Endothelial cell of umbilical vein (primary cell): ENCODE data around the gene GRHPR. TPM values are rescaled to one million over a fixed set of nuclear protein-coding genes. Genes with fewer than 3 reads are reported as not detected.

Experiments
- BruUV-seq: library from RNA; stranded (reverse); fragments of 400-500 nt; replicated peaks from 2 replicates; lab custom pipeline; 2021; lab: Mats Ljungman, UMichigan
- CTCF ChIA-PET: fragments of 300-600, 350-600 bp; sonication (Branson Sonifier 250); formaldehyde crosslinking; loops from one replicate; lab custom pipeline; 2021; ENCODE audit warnings: antibody characterized with exemption, inconsistent platforms; lab: Charles Lee
- POLR2A ChIA-PET: fragments of 300-600, 350-600 bp; sonication (Branson Sonifier 250); formaldehyde crosslinking; loops from one replicate; lab custom pipeline; 2021; ENCODE audit warnings: antibody characterized with exemption, inconsistent platforms; lab: Charles Lee
- DNase-seq: peaks from one replicate; pipeline ENCODE4 v3.0.0-alpha.2; 2011; ENCODE audit warnings: low read depth, low spot score
- FAIRE-seq: peaks from 2 replicates; lab custom pipeline; 2011; peaks lifted over from hg19 to GRCh38; lab: Jason Lieb, UNC
- H2AFZ ChIP-seq: 2 replicates; pipeline ENCODE4 v1.6.0; 2012; ENCODE audit warnings: low read depth, low read length, control low read depth, inconsistent platforms
- H3K27ac ChIP-seq: 2 replicates; pipeline ENCODE4 v1.5.1; 2011; ENCODE audit warnings: low read depth, mild to moderate bottlenecking, control low read depth, low read length, moderate library complexity; ENCODE audit not compliant: insufficient read depth
- H3K27me3 ChIP-seq, 2 experiments: 2 replicates each; pipeline versions ENCODE4 v1.6.0 to v1.6.1; 2011; ENCODE audit warnings: low read length in 2 of 2, mixed read lengths in 1 of 2; ENCODE audit not compliant: control insufficient read depth in 2 of 2, insufficient read depth in 2 of 2
- H3K36me3 ChIP-seq, 2 experiments: 2 replicates in 1 of 2; 3 replicates in 1 of 2; pipeline ENCODE4 v1.5.1; 2011; ENCODE audit warnings: low read length in 2 of 2, mild to moderate bottlenecking in 1 of 2, moderate library complexity in 1 of 2; ENCODE audit not compliant: control insufficient read depth in 2 of 2, insufficient read depth in 2 of 2; ENCODE audit errors: extremely low read depth in 1 of 2
- H3K4me1 ChIP-seq: 3 replicates; pipeline ENCODE4 v1.5.1; 2011; ENCODE audit warnings: mild to moderate bottlenecking, low read length; ENCODE audit not compliant: control insufficient read depth, insufficient read depth; ENCODE audit errors: extremely low read depth
- H3K4me2 ChIP-seq: 2 replicates; pipeline ENCODE4 v1.6.1; 2011; ENCODE audit warnings: low read length, control low read depth, mixed read lengths; ENCODE audit not compliant: insufficient read depth
- H3K4me3 ChIP-seq, 3 experiments: fragments of 200-600 bp in 1 of 3; sonication (generic), shearing (Covaris generic) in 1 of 3; replicated peaks in 1 of 3; 2 replicates each; pipeline ENCODE4 v1.5.1; 2011 to 2016; ENCODE audit warnings: control low read depth in 3 of 3, low read length in 3 of 3, mild to moderate bottlenecking in 2 of 3, inconsistent platforms in 1 of 3, low read depth in 1 of 3, moderate library complexity in 1 of 3; ENCODE audit not compliant: insufficient read depth in 1 of 3
- H3K79me2 ChIP-seq: 2 replicates; pipeline ENCODE4 v1.6.0; 2012; ENCODE audit warnings: low read length, inconsistent platforms; ENCODE audit not compliant: control insufficient read depth, insufficient read depth
- H3K9ac ChIP-seq: replicated peaks from 2 replicates; pipeline ENCODE3; 2011; ENCODE audit warnings: low read length, control low read depth; ENCODE audit not compliant: insufficient read depth; ENCODE audit errors: extremely low read depth
- H3K9me1 ChIP-seq: replicated peaks from 3 replicates; pipeline ENCODE4 v1.6.0; 2011; ENCODE audit warnings: mild to moderate bottlenecking, low read length; ENCODE audit not compliant: control insufficient read depth, insufficient read depth; ENCODE audit errors: extremely low read depth
- H3K9me3 ChIP-seq: replicated peaks from 2 replicates; pipeline ENCODE4 v1.5.1; 2012; ENCODE audit warnings: low read length, inconsistent platforms; ENCODE audit not compliant: control insufficient read depth, insufficient read depth
- H4K20me1 ChIP-seq: replicated peaks from 2 replicates; pipeline ENCODE3; 2011; ENCODE audit warnings: mild to moderate bottlenecking, low read length; ENCODE audit not compliant: control insufficient read depth, insufficient read depth; ENCODE audit errors: extremely low read depth
- EZH2 ChIP-seq: IDR thresholded peaks from 2 replicates; pipeline ENCODE4 v1.6.1; 2012; ENCODE audit warnings: borderline replicate concordance, low read depth, mild to moderate bottlenecking, moderate library complexity, low read length, inconsistent platforms; ENCODE audit not compliant: severe bottlenecking
- FOS ChIP-seq: IDR thresholded peaks from 2 replicates; pipeline ENCODE4 v1.6.1; 2011; ENCODE audit warnings: mild to moderate bottlenecking, low read length, moderate library complexity, borderline replicate concordance; ENCODE audit not compliant: insufficient read depth
- GATA2 ChIP-seq: IDR thresholded peaks from 2 replicates; pipeline ENCODE4 v1.7.0; 2011; ENCODE audit warnings: low read depth, mild to moderate bottlenecking, moderate library complexity, mixed read lengths, low read length; ENCODE audit not compliant: insufficient read length, insufficient read depth
- JUN ChIP-seq: IDR thresholded peaks from 2 replicates; pipeline ENCODE4 v1.6.1; 2011; ENCODE audit warnings: borderline replicate concordance, low read depth; ENCODE audit not compliant: insufficient read length, insufficient read depth
- MYC ChIP-seq: IDR thresholded peaks from one replicate; pipeline ENCODE4 v1.6.1; 2011; ENCODE audit warnings: mild to moderate bottlenecking, low read depth, low read length
- POLR2A ChIP-seq: IDR thresholded peaks from 2 replicates; pipeline ENCODE4 v1.6.1; 2012; ENCODE audit warnings: low read depth, mild to moderate bottlenecking, control low read depth, low read length
- POLR2AphosphoS5 ChIP-seq: IDR thresholded peaks from 2 replicates; pipeline ENCODE4 v1.6.1; 2012; ENCODE audit warnings: low read depth, mild to moderate bottlenecking, control low read depth, low read length, moderate library complexity; ENCODE audit not compliant: insufficient read depth
- dilution Hi-C: fragments of 300-500 bp; cut with MboI; formaldehyde crosslinking; loops from one replicate; pipeline ENCODE4 v1.15.0; 2019; ENCODE audit warnings: low sequenced_read_pairs; ENCODE audit not compliant: extremely low pct_ligation_motif_present
- intact Hi-C: fragments of 100-400 bp; cut with micrococcal nuclease; formaldehyde crosslinking; loops from one replicate; pipeline ENCODE4 v1.10.0; 2022
- polyA plus RNA-seq, 4 experiments: library from polyadenylated mRNA; depleted of rRNA in 3 of 4; stranded (reverse) in 3 of 4; unstranded in 1 of 4; fragments of >200 nt; gene quantifications; 2 replicates each; pipeline versions ENCODE4 v1.2.1 to v1.2.3, GENCODE V29; 2011 to 2012; ENCODE audit warnings: missing spikeins in 1 of 4
- total RNA-seq: library from RNA; stranded (reverse); gene quantifications from 2 replicates; pipeline ENCODE4 v1.2.3, GENCODE V29; 2021
- TF ChIP-seq, protein P1 (sequence below): IDR thresholded peaks from 2 replicates; pipeline ENCODE4 v1.6.1; 2011; ENCODE audit not compliant: insufficient read depth, insufficient read length
- TF ChIP-seq, protein P2 (sequence below), 2 donors: IDR thresholded peaks; 1 replicate in 1 of 2; 2 replicates in 1 of 2; pipeline ENCODE4 v1.5.1; 2011; ENCODE audit warnings: low read length in 2 of 2, mild to moderate bottlenecking in 2 of 2, moderate library complexity in 2 of 2, control low read depth in 1 of 2, inconsistent platforms in 1 of 2, low read depth in 1 of 2; ENCODE audit not compliant: insufficient read depth in 1 of 2; ENCODE audit errors: extremely low read depth in 1 of 2

The GRHPR gene
- total and polyA plus RNA-seq, 2 donors (not counting 3 experiments of a cell fraction or from before 2014, with no cell fraction given): 91.2 to 247 TPM

DNA sequence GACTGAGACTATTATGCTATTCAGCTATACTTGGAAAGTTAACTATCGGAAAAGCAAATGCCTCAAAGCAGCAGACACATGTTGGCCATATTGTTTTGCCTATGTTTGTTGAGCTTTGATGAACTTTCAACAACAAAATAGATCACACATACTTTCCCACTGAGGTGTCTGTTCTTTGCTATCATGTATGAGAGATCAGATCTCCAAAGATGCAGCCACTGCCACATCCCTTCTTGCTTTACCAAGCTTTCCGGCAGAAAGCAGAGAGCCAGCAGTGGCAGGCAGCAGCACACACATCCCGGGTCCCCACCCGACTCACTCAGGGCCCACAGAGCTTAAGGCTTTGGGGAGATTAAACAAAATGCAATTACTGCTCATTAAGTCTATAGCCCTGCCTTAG lies 23.9 kb downstream of the GRHPR start:
- H3K4me1 ChIP-seq: no peaks in the 10 kb centered on the region
- BruUV-seq: no TSS peak

More for the DNA sequence above, 23.9 kb downstream of the GRHPR start:
- Histone ChIP-seq H3K79me2 (peaks cover 32% of the 10 kb centered on the region), H3K27me3 (no peaks in the 10 kb centered on the region), H2AFZ (no peak overlapping the region), H3K9me1 (no peaks in the 10 kb centered on the region), H3K4me2 (no peak overlapping the region), H3K9ac (no peak overlapping the region), H3K9me3 (no peaks in the 10 kb centered on the region), H3K36me3 (peaks cover under 1 to 12% of the 10 kb centered on the region in 2 experiments), H4K20me1 (peaks cover 4% of the 10 kb centered on the region), H3K4me3 (no peak overlapping the region), H3K27ac (no peak overlapping the region)
- ChIA-PET CTCF (no interaction called here), POLR2A (no interaction called here)
- FAIRE-seq (no peak), DNase-seq (no peak)
- intact Hi-C loops: no loop called here
- TF ChIP-seq GATA2 (no peak), EZH2 (no peak), POLR2AphosphoS5 (no peak), POLR2A (no peak), FOS (no peak), MYC (no peak), JUN (no peak)
- TF ChIP-seq, protein P1, sequence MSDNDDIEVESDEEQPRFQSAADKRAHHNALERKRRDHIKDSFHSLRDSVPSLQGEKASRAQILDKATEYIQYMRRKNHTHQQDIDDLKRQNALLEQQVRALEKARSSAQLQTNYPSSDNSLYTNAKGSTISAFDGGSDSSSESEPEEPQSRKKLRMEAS: no peak
- TF ChIP-seq, protein P2, sequence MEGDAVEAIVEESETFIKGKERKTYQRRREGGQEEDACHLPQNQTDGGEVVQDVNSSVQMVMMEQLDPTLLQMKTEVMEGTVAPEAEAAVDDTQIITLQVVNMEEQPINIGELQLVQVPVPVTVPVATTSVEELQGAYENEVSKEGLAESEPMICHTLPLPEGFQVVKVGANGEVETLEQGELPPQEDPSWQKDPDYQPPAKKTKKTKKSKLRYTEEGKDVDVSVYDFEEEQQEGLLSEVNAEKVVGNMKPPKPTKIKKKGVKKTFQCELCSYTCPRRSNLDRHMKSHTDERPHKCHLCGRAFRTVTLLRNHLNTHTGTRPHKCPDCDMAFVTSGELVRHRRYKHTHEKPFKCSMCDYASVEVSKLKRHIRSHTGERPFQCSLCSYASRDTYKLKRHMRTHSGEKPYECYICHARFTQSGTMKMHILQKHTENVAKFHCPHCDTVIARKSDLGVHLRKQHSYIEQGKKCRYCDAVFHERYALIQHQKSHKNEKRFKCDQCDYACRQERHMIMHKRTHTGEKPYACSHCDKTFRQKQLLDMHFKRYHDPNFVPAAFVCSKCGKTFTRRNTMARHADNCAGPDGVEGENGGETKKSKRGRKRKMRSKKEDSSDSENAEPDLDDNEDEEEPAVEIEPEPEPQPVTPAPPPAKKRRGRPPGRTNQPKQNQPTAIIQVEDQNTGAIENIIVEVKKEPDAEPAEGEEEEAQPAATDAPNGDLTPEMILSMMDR (IDR thresholded peaks at IDR 0.05; ENCODE audit: extremely low read depth in 1 of 2, insufficient read depth in 1 of 2, low read depth in 1 of 2, low read length in 2 of 2): no peak
- dilution Hi-C loops: no loop called here
